HepG2 (cell line): Measurements from ENCODE around the gene STRADB. TPM values are rescaled to one million over a fixed set of nuclear protein-coding genes. Genes with fewer than 3 reads are reported as not detected.

ENCODE experiments used
- HHEX ChIP-seq: IDR thresholded peaks from 2 replicates; pipeline ENCODE4 v1.6.1; 2016; ENCODE audit warnings: control low read depth
- HOXA9 ChIP-seq: sonication (generic); formaldehyde crosslinking; IDR thresholded peaks from 2 replicates; pipeline ENCODE4 v1.8.1; 2022; ENCODE audit warnings: missing genetic modification reagents, mild to moderate bottlenecking, moderate library complexity, borderline replicate concordance
- JUND ChIP-seq: sonication (generic); formaldehyde crosslinking; IDR thresholded peaks from 2 replicates; pipeline ENCODE4 v1.8.0; 2022; ENCODE audit warnings: mild to moderate bottlenecking, missing genetic modification reagents
- KLF15 ChIP-seq: sonication (generic); formaldehyde crosslinking; IDR thresholded peaks from 2 replicates; pipeline ENCODE4 v1.8.1; 2023; ENCODE audit warnings: borderline replicate concordance, mild to moderate bottlenecking, inconsistent platforms, missing genetic modification reagents, mixed read lengths
- NFKB2 ChIP-seq: sonication (generic); formaldehyde crosslinking; IDR thresholded peaks from 2 replicates; pipeline ENCODE4 v1.4.0; 2020; ENCODE audit warnings: missing genetic modification reagents, borderline replicate concordance
- SALL1 ChIP-seq: sonication (generic); formaldehyde crosslinking; IDR thresholded peaks from 2 replicates; pipeline ENCODE4 v1.8.0; 2022; ENCODE audit warnings: mild to moderate bottlenecking, missing genetic modification reagents
- SNAPC2 ChIP-seq: sonication (generic); formaldehyde crosslinking; IDR thresholded peaks from 2 replicates; pipeline ENCODE4 v1.8.1; 2022; ENCODE audit warnings: mild to moderate bottlenecking, missing genetic modification reagents
- ZFP36L2 ChIP-seq: sonication (generic); formaldehyde crosslinking; IDR thresholded peaks from 2 replicates; pipeline ENCODE4 v1.4.0; 2020; ENCODE audit warnings: missing genetic modification reagents
- ZKSCAN1 ChIP-seq: fragments of 150-350 bp; IDR thresholded peaks from 2 replicates; pipeline ENCODE4 v1.6.1; 2014; ENCODE audit warnings: low read length
- ZNF136 ChIP-seq: sonication (generic); formaldehyde crosslinking; IDR thresholded peaks from 2 replicates; pipeline ENCODE4 v1.8.1; 2022; ENCODE audit warnings: low read depth, mild to moderate bottlenecking, moderate library complexity, missing genetic modification reagents
- ZNF225 ChIP-seq: sonication (generic); formaldehyde crosslinking; IDR thresholded peaks from 2 replicates; pipeline ENCODE4 v1.4.0; 2020; ENCODE audit warnings: mild to moderate bottlenecking, missing genetic modification reagents
- ZNF232 ChIP-seq: sonication (generic); formaldehyde crosslinking; IDR thresholded peaks from 2 replicates; pipeline ENCODE4 v1.4.0; 2020; ENCODE audit warnings: missing genetic modification reagents, borderline replicate concordance
- polyA plus RNA-seq, 8 experiments: library from polyadenylated mRNA; depleted of rRNA in 3 of 8; stranded (reverse) in 7 of 8; unstranded in 1 of 8; fragments of >200 nt; fragmentation: Illumina TruSeq in 4 of 8; extraction: Trizol in 4 of 8; gene quantifications; 2 replicates each; pipeline versions ENCODE4 v1.2.1 to v1.2.3, GENCODE V29; 2011 to 2016; ENCODE audit warnings: low read depth in 4 of 8, missing spikeins in 1 of 8, mixed read lengths in 1 of 8; ENCODE audit not compliant: insufficient read depth in 1 of 8
- total RNA-seq, 5 experiments: library from RNA; depleted of rRNA; stranded (reverse); fragments of >200 nt; fragmentation: Illumina TruSeq; extraction: Trizol; gene quantifications; 2 replicates each; pipeline ENCODE4 v1.2.3, GENCODE V29; 2016; ENCODE audit warnings: low read depth in 1 of 5
- TF ChIP-seq, protein P1 (sequence below): sonication (generic); formaldehyde crosslinking; IDR thresholded peaks from 2 replicates; pipeline ENCODE4 v1.5.1; 2020; ENCODE audit warnings: missing genetic modification reagents, mild to moderate bottlenecking, borderline replicate concordance
- TF ChIP-seq, protein P2 (sequence below): sonication (generic); formaldehyde crosslinking; IDR thresholded peaks from 2 replicates; pipeline ENCODE4 v1.4.0; 2020; ENCODE audit warnings: missing genetic modification reagents
- TF ChIP-seq, protein P3 (sequence below): sonication (generic); formaldehyde crosslinking; IDR thresholded peaks from 2 replicates; pipeline ENCODE4 v1.4.0; 2020; ENCODE audit warnings: missing genetic modification reagents, borderline replicate concordance
- TF ChIP-seq, protein P4 (sequence below): sonication (generic); formaldehyde crosslinking; IDR thresholded peaks from 2 replicates; pipeline ENCODE4 v1.8.1; 2023; ENCODE audit warnings: mild to moderate bottlenecking, inconsistent platforms, moderate library complexity, missing genetic modification reagents, borderline replicate concordance
- TF ChIP-seq, protein P5 (sequence below): sonication (generic); formaldehyde crosslinking; IDR thresholded peaks from 2 replicates; pipeline ENCODE4; 2020; ENCODE audit warnings: missing genetic modification reagents, mild to moderate bottlenecking, borderline replicate concordance

STRADB gene
- total and polyA plus RNA-seq, 2 of the 13 experiments (the other 11 are each of a cell fraction or from before 2014, with no cell fraction given) = 34.1 to 66.6 TPM

DNA sequence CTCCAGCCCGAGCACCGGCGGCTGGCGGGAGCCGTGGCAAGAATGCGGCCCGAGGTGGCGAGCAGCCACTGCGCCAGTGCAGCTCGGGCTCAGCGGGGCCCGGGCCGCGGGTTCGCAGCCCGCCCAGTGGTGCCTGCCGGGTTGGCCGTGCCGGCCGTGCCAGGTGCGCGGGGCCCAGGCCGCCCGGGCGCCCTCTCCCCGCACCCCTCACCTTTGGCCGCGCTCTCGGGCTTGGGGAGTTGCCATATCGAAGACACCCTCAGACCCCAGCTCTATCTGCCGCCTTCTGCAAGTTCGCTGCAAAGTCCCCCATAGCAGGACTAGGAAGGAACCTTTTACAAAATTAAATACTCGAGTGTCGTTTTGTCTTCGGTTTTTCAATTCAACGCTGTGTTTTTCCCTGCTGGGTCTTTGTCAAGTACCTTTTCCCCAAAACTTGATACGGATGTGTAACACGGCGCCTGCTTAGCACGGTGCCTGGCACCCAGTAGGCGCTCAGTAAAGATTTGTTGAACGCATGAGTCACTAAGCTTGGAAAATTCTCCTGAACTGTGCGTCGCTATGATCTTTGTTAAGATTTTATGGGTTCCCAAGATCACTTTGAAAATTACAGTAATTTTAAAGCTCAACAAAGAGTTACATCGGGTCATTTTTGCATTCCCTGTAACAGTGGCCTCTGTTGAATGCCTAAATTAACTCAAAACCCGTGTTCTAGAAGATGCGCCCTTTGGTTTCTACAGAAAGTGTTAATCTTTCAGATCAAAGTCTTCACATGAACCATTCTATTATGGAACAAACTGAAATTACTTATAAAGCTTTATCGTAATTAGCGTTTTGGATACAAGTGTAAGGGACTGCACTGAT is 750 bp downstream of the STRADB start (continued):
- TF ChIP-seq, protein P1, sequence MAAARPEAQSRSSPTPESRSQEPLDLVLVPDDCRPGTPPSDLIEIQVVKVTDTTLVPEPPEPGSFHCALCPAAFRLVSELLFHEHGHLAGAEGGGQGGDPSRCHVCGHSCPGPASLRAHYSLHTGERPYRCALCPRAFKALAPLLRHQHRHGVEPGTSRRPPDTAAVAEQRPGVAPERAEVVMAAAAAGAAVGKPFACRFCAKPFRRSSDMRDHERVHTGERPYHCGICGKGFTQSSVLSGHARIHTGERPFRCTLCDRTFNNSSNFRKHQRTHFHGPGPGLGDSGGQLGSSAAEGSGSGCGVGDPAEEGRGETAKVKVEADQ (CRISPR knock-in tag) = no peak
- TF ChIP-seq NFKB2 (peak; percentile 12; the same call in 1 of the 2 replicates), SNAPC2 (CRISPR knock-in tag) (no peak), ZKSCAN1 (peak; percentile 98), ZNF232 (CRISPR knock-in tag) (peak; percentile 14; the same call in 1 of the 2 replicates), SALL1 (no peak), ZFP36L2 (CRISPR knock-in tag) (no peak), ZNF136 (CRISPR knock-in tag) (0 out of 2 replicates have a peak, but pooled peaks have one; percentile 23), KLF15 (CRISPR knock-in tag) (no peak), HHEX (CRISPR knock-in tag) (no peak), HOXA9 (CRISPR knock-in tag) (peak; percentile 44), JUND (CRISPR knock-in tag) (no peak; the same call in none of the 2 replicates), ZNF225 (CRISPR knock-in tag) (no peak)
- TF ChIP-seq, protein P2, sequence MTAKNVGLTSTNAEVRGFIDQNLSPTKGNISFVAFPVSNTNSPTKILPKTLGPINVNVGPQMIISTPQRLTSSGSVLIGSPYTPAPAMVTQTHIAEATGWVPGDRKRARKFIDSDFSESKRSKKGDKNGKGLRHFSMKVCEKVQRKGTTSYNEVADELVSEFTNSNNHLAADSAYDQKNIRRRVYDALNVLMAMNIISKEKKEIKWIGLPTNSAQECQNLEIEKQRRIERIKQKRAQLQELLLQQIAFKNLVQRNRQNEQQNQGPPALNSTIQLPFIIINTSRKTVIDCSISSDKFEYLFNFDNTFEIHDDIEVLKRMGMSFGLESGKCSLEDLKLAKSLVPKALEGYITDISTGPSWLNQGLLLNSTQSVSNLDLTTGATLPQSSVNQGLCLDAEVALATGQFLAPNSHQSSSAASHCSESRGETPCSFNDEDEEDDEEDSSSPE = no peak
- TF ChIP-seq, protein P3, sequence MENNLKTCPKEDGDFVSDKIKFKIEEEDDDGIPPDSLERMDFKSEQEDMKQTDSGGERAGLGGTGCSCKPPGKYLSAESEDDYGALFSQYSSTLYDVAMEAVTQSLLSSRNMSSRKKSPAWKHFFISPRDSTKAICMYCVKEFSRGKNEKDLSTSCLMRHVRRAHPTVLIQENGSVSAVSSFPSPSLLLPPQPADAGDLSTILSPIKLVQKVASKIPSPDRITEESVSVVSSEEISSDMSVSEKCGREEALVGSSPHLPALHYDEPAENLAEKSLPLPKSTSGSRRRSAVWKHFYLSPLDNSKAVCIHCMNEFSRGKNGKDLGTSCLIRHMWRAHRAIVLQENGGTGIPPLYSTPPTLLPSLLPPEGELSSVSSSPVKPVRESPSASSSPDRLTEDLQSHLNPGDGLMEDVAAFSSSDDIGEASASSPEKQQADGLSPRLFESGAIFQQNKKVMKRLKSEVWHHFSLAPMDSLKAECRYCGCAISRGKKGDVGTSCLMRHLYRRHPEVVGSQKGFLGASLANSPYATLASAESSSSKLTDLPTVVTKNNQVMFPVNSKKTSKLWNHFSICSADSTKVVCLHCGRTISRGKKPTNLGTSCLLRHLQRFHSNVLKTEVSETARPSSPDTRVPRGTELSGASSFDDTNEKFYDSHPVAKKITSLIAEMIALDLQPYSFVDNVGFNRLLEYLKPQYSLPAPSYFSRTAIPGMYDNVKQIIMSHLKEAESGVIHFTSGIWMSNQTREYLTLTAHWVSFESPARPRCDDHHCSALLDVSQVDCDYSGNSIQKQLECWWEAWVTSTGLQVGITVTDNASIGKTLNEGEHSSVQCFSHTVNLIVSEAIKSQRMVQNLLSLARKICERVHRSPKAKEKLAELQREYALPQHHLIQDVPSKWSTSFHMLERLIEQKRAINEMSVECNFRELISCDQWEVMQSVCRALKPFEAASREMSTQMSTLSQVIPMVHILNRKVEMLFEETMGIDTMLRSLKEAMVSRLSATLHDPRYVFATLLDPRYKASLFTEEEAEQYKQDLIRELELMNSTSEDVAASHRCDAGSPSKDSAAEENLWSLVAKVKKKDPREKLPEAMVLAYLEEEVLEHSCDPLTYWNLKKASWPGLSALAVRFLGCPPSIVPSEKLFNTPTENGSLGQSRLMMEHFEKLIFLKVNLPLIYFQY (CRISPR knock-in tag) = no peak
- TF ChIP-seq, protein P4, sequence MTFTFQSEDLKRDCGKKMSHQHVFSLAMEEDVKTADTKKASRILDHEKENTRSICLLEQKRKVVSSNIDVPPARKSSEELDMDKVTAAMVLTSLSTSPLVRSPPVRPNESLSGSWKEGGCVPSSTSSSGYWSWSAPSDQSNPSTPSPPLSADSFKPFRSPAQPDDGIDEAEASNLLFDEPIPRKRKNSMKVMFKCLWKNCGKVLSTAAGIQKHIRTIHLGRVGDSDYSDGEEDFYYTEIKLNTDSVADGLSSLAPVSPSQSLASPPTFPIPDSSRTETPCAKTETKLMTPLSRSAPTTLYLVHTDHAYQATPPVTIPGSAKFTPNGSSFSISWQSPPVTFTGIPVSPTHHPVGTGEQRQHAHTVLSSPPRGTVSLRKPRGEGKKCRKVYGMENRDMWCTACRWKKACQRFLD (CRISPR knock-in tag) = no peak
- TF ChIP-seq, protein P5, sequence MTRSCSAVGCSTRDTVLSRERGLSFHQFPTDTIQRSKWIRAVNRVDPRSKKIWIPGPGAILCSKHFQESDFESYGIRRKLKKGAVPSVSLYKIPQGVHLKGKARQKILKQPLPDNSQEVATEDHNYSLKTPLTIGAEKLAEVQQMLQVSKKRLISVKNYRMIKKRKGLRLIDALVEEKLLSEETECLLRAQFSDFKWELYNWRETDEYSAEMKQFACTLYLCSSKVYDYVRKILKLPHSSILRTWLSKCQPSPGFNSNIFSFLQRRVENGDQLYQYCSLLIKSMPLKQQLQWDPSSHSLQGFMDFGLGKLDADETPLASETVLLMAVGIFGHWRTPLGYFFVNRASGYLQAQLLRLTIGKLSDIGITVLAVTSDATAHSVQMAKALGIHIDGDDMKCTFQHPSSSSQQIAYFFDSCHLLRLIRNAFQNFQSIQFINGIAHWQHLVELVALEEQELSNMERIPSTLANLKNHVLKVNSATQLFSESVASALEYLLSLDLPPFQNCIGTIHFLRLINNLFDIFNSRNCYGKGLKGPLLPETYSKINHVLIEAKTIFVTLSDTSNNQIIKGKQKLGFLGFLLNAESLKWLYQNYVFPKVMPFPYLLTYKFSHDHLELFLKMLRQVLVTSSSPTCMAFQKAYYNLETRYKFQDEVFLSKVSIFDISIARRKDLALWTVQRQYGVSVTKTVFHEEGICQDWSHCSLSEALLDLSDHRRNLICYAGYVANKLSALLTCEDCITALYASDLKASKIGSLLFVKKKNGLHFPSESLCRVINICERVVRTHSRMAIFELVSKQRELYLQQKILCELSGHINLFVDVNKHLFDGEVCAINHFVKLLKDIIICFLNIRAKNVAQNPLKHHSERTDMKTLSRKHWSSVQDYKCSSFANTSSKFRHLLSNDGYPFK = no peak
